ENCODE results near the gene IL10RB. TPM values are rescaled to one million over a fixed set of nuclear protein-coding genes. Genes with fewer than 3 reads are reported as not detected.

Gene IL10RB
- polyA plus RNA-seq, 2 of the 4 experiments (the other 2 are of a cell fraction): 17.0 to 31.9 TPM

GRCh38 chr21:33246963-33247362, 19.2 kb upstream of the IL10RB start:
- TF ChIP-seq BCL3 (IDR thresholded peaks at IDR 0.05) (no peak), NR3C1 (IDR thresholded peaks at IDR 0.05) (no peak), KDM1A (IDR thresholded peaks at IDR 0.05; ENCODE audit: low read depth) (no peak), EHF (CRISPR knock-in tag; IDR thresholded peaks at IDR 0.05) (no peak), HDAC2 (IDR thresholded peaks at IDR 0.05) (no peak), HES2 (IDR thresholded peaks at IDR 0.05) (no peak), CHD4 (IDR thresholded peaks at IDR 0.05; ENCODE audit: borderline replicate concordance) (no peak), ZSCAN20 (CRISPR knock-in tag; IDR thresholded peaks at IDR 0.05) (no peak), BHLHE40 (IDR thresholded peaks at IDR 0.05; ENCODE audit: low read depth, low read length) (no peak)
- TF ChIP-seq, protein P1, sequence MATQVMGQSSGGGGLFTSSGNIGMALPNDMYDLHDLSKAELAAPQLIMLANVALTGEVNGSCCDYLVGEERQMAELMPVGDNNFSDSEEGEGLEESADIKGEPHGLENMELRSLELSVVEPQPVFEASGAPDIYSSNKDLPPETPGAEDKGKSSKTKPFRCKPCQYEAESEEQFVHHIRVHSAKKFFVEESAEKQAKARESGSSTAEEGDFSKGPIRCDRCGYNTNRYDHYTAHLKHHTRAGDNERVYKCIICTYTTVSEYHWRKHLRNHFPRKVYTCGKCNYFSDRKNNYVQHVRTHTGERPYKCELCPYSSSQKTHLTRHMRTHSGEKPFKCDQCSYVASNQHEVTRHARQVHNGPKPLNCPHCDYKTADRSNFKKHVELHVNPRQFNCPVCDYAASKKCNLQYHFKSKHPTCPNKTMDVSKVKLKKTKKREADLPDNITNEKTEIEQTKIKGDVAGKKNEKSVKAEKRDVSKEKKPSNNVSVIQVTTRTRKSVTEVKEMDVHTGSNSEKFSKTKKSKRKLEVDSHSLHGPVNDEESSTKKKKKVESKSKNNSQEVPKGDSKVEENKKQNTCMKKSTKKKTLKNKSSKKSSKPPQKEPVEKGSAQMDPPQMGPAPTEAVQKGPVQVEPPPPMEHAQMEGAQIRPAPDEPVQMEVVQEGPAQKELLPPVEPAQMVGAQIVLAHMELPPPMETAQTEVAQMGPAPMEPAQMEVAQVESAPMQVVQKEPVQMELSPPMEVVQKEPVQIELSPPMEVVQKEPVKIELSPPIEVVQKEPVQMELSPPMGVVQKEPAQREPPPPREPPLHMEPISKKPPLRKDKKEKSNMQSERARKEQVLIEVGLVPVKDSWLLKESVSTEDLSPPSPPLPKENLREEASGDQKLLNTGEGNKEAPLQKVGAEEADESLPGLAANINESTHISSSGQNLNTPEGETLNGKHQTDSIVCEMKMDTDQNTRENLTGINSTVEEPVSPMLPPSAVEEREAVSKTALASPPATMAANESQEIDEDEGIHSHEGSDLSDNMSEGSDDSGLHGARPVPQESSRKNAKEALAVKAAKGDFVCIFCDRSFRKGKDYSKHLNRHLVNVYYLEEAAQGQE (IDR thresholded peaks at IDR 0.05): no peak
- WGBS (ENCODE audit: missing lambda C conversion rate): 95% methylated on average over 7 of the region's 7 CpGs
- ATAC-seq: no peak
- ChIA-PET CTCF (no interaction called here), POLR2A (no interaction called here)
- Histone ChIP-seq H3K4me3 (no peak overlapping the region), H3K4me1 (no peaks in the 10 kb centered on the region), H3K4me2 (no peak overlapping the region), H3K9me3 (no peaks in the 10 kb centered on the region), H3K27ac (no peak overlapping the region)
- FAIRE-seq: no peak
- no peak for DNase-seq (ENCODE audit: low read depth in 1 of 2, low spot score in 1 of 2)

DNA sequence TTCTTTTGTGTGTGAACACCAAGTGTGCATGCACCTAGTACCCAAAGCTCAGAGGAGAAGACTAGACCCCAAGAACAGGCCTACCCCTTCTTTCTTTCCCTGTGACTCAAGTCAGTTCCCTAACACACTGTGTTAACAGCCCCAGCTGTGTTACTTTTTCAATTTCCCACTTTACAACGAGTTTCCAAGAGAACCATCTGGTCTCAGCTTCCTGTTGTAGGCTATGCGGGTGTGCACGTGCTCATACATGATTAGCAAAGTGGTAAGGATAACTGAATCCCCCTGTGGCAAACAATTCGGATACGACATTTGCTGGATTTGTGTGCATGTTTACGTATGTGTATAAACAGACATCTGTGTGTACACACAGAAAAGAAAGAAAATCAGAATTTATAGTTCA, 18.6 kb upstream of the IL10RB start:
- POLR2A ChIA-PET: interaction anchor here (0.6 kb wide), 1 partner anchor 18 kb away, joined by 7 read pairs; no protein-coding TSS in a partner anchor
- Histone ChIP-seq H3K4me2 (no peak overlapping the region), H3K4me3 (no peak overlapping the region), H3K9me3 (no peaks in the 10 kb centered on the region), H3K4me1 (no peaks in the 10 kb centered on the region), H3K27ac (no peak overlapping the region)
- FAIRE-seq: no peak
- 74% methylated on average over 6 of the region's 6 CpGs for WGBS (ENCODE audit: missing lambda C conversion rate)
- DNase-seq (ENCODE audit: low read depth in 1 of 2, low spot score in 1 of 2): no peak
- CTCF ChIA-PET: no interaction called here
- TF ChIP-seq, protein P2, sequence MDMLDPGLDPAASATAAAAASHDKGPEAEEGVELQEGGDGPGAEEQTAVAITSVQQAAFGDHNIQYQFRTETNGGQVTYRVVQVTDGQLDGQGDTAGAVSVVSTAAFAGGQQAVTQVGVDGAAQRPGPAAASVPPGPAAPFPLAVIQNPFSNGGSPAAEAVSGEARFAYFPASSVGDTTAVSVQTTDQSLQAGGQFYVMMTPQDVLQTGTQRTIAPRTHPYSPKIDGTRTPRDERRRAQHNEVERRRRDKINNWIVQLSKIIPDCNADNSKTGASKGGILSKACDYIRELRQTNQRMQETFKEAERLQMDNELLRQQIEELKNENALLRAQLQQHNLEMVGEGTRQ (IDR thresholded peaks at IDR 0.05): no peak
- no peak for TF ChIP-seq HES2 (IDR thresholded peaks at IDR 0.05)
- no peak for TF ChIP-seq SMC3 (IDR thresholded peaks at IDR 0.05)
- TF ChIP-seq NPAS2 (CRISPR knock-in tag; IDR thresholded peaks at IDR 0.05; ENCODE audit: borderline replicate concordance): no peak
- TF ChIP-seq FOXS1 (CRISPR knock-in tag; IDR thresholded peaks at IDR 0.05): no peak
- TF ChIP-seq NFE2L2 (conservative IDR thresholded peaks at IDR 0.05; ENCODE audit: low read length): no peak
- TF ChIP-seq FOSL2 (IDR thresholded peaks at IDR 0.05): no peak
- no peak for TF ChIP-seq FOSL2 (CRISPR knock-in tag; IDR thresholded peaks at IDR 0.05)
- no peak for TF ChIP-seq CTCF (IDR thresholded peaks at IDR 0.05)
- no peak for TF ChIP-seq GATA3 (IDR thresholded peaks at IDR 0.05; ENCODE audit: borderline replicate concordance)
- TF ChIP-seq MAFK (IDR thresholded peaks at IDR 0.05; ENCODE audit: partially characterized antibody): no peak
- no peak for TF ChIP-seq BCL3 (IDR thresholded peaks at IDR 0.05)
- TF ChIP-seq, protein P3, sequence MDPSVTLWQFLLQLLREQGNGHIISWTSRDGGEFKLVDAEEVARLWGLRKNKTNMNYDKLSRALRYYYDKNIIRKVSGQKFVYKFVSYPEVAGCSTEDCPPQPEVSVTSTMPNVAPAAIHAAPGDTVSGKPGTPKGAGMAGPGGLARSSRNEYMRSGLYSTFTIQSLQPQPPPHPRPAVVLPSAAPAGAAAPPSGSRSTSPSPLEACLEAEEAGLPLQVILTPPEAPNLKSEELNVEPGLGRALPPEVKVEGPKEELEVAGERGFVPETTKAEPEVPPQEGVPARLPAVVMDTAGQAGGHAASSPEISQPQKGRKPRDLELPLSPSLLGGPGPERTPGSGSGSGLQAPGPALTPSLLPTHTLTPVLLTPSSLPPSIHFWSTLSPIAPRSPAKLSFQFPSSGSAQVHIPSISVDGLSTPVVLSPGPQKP (IDR thresholded peaks at IDR 0.05; ENCODE audit: low read depth, low read length): no peak
- no peak for TF ChIP-seq CEBPB (IDR thresholded peaks at IDR 0.05)
- TF ChIP-seq ZC3H11A (IDR thresholded peaks at IDR 0.05): no peak
- TF ChIP-seq HOXB13 (CRISPR knock-in tag; IDR thresholded peaks at IDR 0.05; ENCODE audit: low read depth): no peak
- ATAC-seq: no peak

Measured in A549 (cell line).